CD14-positive monocyte (primary cell): Measurements from ENCODE around the gene KCNG2. TPM values are rescaled to one million over a fixed set of nuclear protein-coding genes. Genes with fewer than 3 reads are reported as not detected.

Source experiments
- DNase-seq, 3 donors: peaks; one replicate each; pipeline ENCODE4 v3.0.0-alpha.2; 2011 to 2022
- H2AFZ ChIP-seq: 2 replicates; pipeline ENCODE4 v1.6.0; 2012; ENCODE audit warnings: mild to moderate bottlenecking, low read depth, low read length, inconsistent platforms; ENCODE audit not compliant: insufficient read depth, poor library complexity, severe bottlenecking
- H3K27ac ChIP-seq, 2 donors: 1 replicate in 1 of 2; 2 replicates in 1 of 2; pipeline ENCODE4 v1.5.1; 2012 to 2013; ENCODE audit warnings: low read length in 2 of 2, control low read depth in 1 of 2, inconsistent platforms in 1 of 2, low read depth in 1 of 2, mild to moderate bottlenecking in 1 of 2
- H3K27me3 ChIP-seq, 2 donors: one replicate each; pipeline versions ENCODE4 v1.6.0 to v1.6.1; 2011 to 2013; ENCODE audit warnings: low read length in 2 of 2; ENCODE audit not compliant: control insufficient read depth in 2 of 2, insufficient read depth in 2 of 2
- H3K36me3 ChIP-seq, 2 donors: replicated peaks in 1 of 2; 1 replicate in 1 of 2; 2 replicates in 1 of 2; pipeline versions ENCODE4 v1.5.1 to v1.6.1; 2012 to 2013; ENCODE audit warnings: low read length in 2 of 2, control low read depth in 1 of 2, inconsistent platforms in 1 of 2, mild to moderate bottlenecking in 1 of 2; ENCODE audit not compliant: insufficient read depth in 2 of 2, control insufficient read depth in 1 of 2
- H3K4me1 ChIP-seq, 2 donors: 1 replicate in 1 of 2; 2 replicates in 1 of 2; pipeline versions ENCODE4 v1.5.1 to v1.6.1; 2012 to 2013; ENCODE audit warnings: low read length in 2 of 2, control low read depth in 1 of 2, inconsistent platforms in 1 of 2, mild to moderate bottlenecking in 1 of 2, moderate library complexity in 1 of 2; ENCODE audit not compliant: insufficient read depth in 2 of 2, control insufficient read depth in 1 of 2
- H3K4me2 ChIP-seq: replicated peaks from 2 replicates; pipeline ENCODE3; 2012; ENCODE audit warnings: low read length, moderate library complexity, mild to moderate bottlenecking; ENCODE audit not compliant: poor library complexity, severe bottlenecking; ENCODE audit errors: extremely low read depth
- H3K4me3 ChIP-seq, 3 experiments: fragments of 200-600 bp in 1 of 3; sonication (generic) in 1 of 3; replicated peaks in 1 of 3; 1 replicate in 2 of 3; 2 replicates in 1 of 3; pipeline ENCODE4 v1.5.1; 2011 to 2013; ENCODE audit warnings: low read length in 3 of 3, mild to moderate bottlenecking in 3 of 3, control low read depth in 2 of 3, low read depth in 2 of 3, inconsistent platforms in 1 of 3, moderate library complexity in 1 of 3
- H3K79me2 ChIP-seq: 2 replicates; pipeline ENCODE4 v1.6.0; 2012; ENCODE audit warnings: mild to moderate bottlenecking, control low read depth, inconsistent platforms, low read length, moderate library complexity; ENCODE audit not compliant: insufficient read depth
- H3K9ac ChIP-seq: 2 replicates; pipeline ENCODE4 v1.6.0; 2017; ENCODE audit warnings: low read length, mild to moderate bottlenecking; ENCODE audit not compliant: insufficient read depth, poor library complexity, severe bottlenecking
- H3K9me3 ChIP-seq, 2 donors: replicated peaks in 1 of 2; 1 replicate in 1 of 2; 2 replicates in 1 of 2; pipeline versions ENCODE4 v1.5.1 to v1.6.1; 2012 to 2013; ENCODE audit warnings: low read length in 2 of 2, control low read depth in 1 of 2; ENCODE audit not compliant: control insufficient read depth in 1 of 2, insufficient read depth in 1 of 2
- H4K20me1 ChIP-seq: 2 replicates; pipeline ENCODE4 v1.6.0; 2012; ENCODE audit warnings: mild to moderate bottlenecking, low read length, control low read depth, moderate library complexity; ENCODE audit not compliant: insufficient read depth
- H3K27ac Mint-ChIP-seq, 7 donors: one replicate each; pipeline ENCODE4 v1.8.0; 2020; ENCODE audit warnings: mild to moderate bottlenecking in 7 of 7, mixed read lengths in 7 of 7, moderate library complexity in 6 of 7, inconsistent platforms in 2 of 7
- H3K27me3 Mint-ChIP-seq, 3 donors: one replicate each; pipeline ENCODE4 v1.8.0; 2021 to 2022; ENCODE audit warnings: low read depth in 3 of 3, mild to moderate bottlenecking in 3 of 3, mixed read lengths in 3 of 3, moderate library complexity in 3 of 3, inconsistent platforms in 1 of 3
- H3K36me3 Mint-ChIP-seq, 2 donors: one replicate each; pipeline ENCODE4 v1.8.0; 2020; ENCODE audit warnings: mixed read lengths in 2 of 2, inconsistent platforms in 1 of 2, mild to moderate bottlenecking in 1 of 2
- H3K4me1 Mint-ChIP-seq: one replicate; pipeline ENCODE4 v1.8.0; 2020; ENCODE audit warnings: mild to moderate bottlenecking, mixed read lengths
- H3K4me3 Mint-ChIP-seq, 2 donors: one replicate each; pipeline ENCODE4 v1.8.0; 2020; ENCODE audit warnings: mild to moderate bottlenecking in 2 of 2, mixed read lengths in 2 of 2, moderate library complexity in 1 of 2
- H3K9me3 Mint-ChIP-seq, 7 donors: one replicate each; pipeline ENCODE4 v1.8.0; 2020 to 2022; ENCODE audit warnings: mixed read lengths in 7 of 7, mild to moderate bottlenecking in 6 of 7, moderate library complexity in 6 of 7, inconsistent platforms in 2 of 7
- WGBS: methylation state at CpG from one replicate; pipeline ENCODE4 v1.1.5; 2013; ENCODE audit warnings: missing lambda C conversion rate; ENCODE audit not compliant: insufficient coverage; 5-methylcytosine and 5-hydroxymethylcytosine counted together
- intact Hi-C, 2 donors: fragments of 100-400 bp; cut with micrococcal nuclease; formaldehyde crosslinking; loops; one replicate each; pipeline versions ENCODE4 v1.15.0 to v1.15.1; 2023
- polyA plus RNA-seq, 3 donors: library from polyadenylated mRNA; depleted of rRNA in 1 of 3; unstranded in 2 of 3; stranded (reverse) in 1 of 3; fragments of 300-500 nt in 2 of 3; fragments of >200 nt in 1 of 3; fragmentation: Illumina TruSeq in 2 of 3; gene quantifications; 1 replicate in 2 of 3; 2 replicates in 1 of 3; pipeline ENCODE4 v1.2.3, GENCODE V29; 2012 to 2021
- TF ChIP-seq, protein P1 (sequence below): fragments of 200-600 bp; IDR thresholded peaks from one replicate; pipeline ENCODE4 v1.8.0; 2022; ENCODE audit warnings: antibody characterized with exemption, mild to moderate bottlenecking

The KCNG2 gene
- polyA plus RNA-seq, 3 donors: 0.04 TPM; not detected in 2

GRCh38 chr18:79817607-79817998 lies 19.9 kb downstream of the KCNG2 start:
- Histone ChIP-seq H4K20me1 (no peaks in the 10 kb centered on the region), H3K9me3 (no peaks in the 10 kb centered on the region), H3K27ac (no peak overlapping the region), H2AFZ (no peak overlapping the region), H3K36me3 (no peaks in the 10 kb centered on the region), H3K79me2 (no peaks in the 10 kb centered on the region), H3K27me3 (no peaks in the 10 kb centered on the region), H3K4me1 (peaks cover 38 to 54% of the 10 kb centered on the region in 2 donors), H3K4me2 (no peak overlapping the region), H3K9ac (no peak overlapping the region), H3K4me3 (no peak overlapping the region)
- Mint-ChIP-seq H3K9me3 (no peaks in the 10 kb centered on the region), H3K4me1 (peaks cover 40% of the 10 kb centered on the region), H3K36me3 (no peaks in the 10 kb centered on the region), H3K27me3 (peaks cover 3 to 14% (median 7%) of the 10 kb centered on the region in 3 donors), H3K4me3 (no peak overlapping the region), H3K27ac (no peak overlapping the region)
- TF ChIP-seq, protein P1, sequence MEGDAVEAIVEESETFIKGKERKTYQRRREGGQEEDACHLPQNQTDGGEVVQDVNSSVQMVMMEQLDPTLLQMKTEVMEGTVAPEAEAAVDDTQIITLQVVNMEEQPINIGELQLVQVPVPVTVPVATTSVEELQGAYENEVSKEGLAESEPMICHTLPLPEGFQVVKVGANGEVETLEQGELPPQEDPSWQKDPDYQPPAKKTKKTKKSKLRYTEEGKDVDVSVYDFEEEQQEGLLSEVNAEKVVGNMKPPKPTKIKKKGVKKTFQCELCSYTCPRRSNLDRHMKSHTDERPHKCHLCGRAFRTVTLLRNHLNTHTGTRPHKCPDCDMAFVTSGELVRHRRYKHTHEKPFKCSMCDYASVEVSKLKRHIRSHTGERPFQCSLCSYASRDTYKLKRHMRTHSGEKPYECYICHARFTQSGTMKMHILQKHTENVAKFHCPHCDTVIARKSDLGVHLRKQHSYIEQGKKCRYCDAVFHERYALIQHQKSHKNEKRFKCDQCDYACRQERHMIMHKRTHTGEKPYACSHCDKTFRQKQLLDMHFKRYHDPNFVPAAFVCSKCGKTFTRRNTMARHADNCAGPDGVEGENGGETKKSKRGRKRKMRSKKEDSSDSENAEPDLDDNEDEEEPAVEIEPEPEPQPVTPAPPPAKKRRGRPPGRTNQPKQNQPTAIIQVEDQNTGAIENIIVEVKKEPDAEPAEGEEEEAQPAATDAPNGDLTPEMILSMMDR: no peak
- no peak for DNase-seq
- WGBS: 56% methylated on average over 3 of the region's 8 CpGs
- intact Hi-C loops: no loop called here

DNA sequence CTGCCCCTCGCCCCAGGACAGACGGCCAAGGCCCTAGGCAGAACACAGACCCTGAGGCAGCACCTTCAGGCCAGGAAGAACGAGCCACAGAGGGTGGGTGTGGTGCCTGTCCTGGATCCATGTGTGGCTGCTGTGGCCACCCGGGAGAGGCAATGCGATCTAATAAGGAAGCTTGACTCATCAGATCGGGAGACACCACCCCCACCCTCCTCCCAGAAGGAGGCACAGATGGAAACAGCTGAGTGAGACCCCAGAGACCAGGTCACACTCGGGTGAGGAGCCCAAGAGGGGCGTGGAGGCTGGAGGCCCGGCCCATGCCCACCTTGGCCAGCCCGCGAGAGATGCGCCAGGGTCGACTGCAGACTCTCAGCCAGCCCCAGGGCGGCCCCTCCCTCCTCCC lies 20.3 kb downstream of the KCNG2 start:
- TF ChIP-seq, protein P1: no peak
- Mint-ChIP-seq H3K27ac (peak overlapping the region in 1 of 7 donors; percentile 71), H3K36me3 (peaks cover 0 to under 1% of the 10 kb centered on the region in 2 donors), H3K4me3 (no peak overlapping the region), H3K9me3 (peaks cover 0 to 1% (median 0%) of the 10 kb centered on the region in 7 donors), H3K27me3 (peaks cover 3 to 14% (median 7%) of the 10 kb centered on the region in 3 donors), H3K4me1 (peaks cover 45% of the 10 kb centered on the region)
- Histone ChIP-seq H3K4me3 (no peak overlapping the region), H3K36me3 (no peaks in the 10 kb centered on the region), H2AFZ (no peak overlapping the region), H3K9me3 (no peaks in the 10 kb centered on the region), H3K27me3 (no peaks in the 10 kb centered on the region), H3K4me1 (peaks cover 42 to 58% of the 10 kb centered on the region in 2 donors), H3K27ac (no peak overlapping the region), H4K20me1 (no peaks in the 10 kb centered on the region), H3K4me2 (no peak overlapping the region), H3K9ac (no peak overlapping the region), H3K79me2 (no peaks in the 10 kb centered on the region)
- intact Hi-C loops: no loop called here
- DNase-seq: no peak
- WGBS: 44% methylated on average over 2 of the region's 14 CpGs
